Body of pancreas (tissue), 4 donors: Measurements from ENCODE around the gene FIBP. TPM values are rescaled to one million over a fixed set of nuclear protein-coding genes. Genes with fewer than 3 reads are reported as not detected.

Source experiments
- ATAC-seq: fragments of 150-250 bp; one replicate; pipeline ENCODE4 v1.9.1; 2016
- DNase-seq, 4 donors: peaks; one replicate each; pipeline ENCODE4 v3.0.0-alpha.2; 2019
- H3K27ac ChIP-seq, 4 donors: fragments of 200-600 bp; sonication (generic); 1 replicate in 3 of 4; 2 replicates in 1 of 4; pipeline versions ENCODE4 v1.5.1 to v1.6.1; 2016 to 2019; ENCODE audit warnings: mild to moderate bottlenecking in 1 of 4, mixed read lengths in 1 of 4, moderate library complexity in 1 of 4
- H3K27me3 ChIP-seq, 2 donors: fragments of 200-600 bp; sonication (generic); one replicate each; pipeline ENCODE4 v1.6.0; 2016; ENCODE audit warnings: mild to moderate bottlenecking in 1 of 2
- H3K36me3 ChIP-seq, 2 donors: fragments of 200-600 bp; sonication (generic); replicated peaks in 1 of 2; 2 replicates each; pipeline ENCODE4 v1.5.1; 2016; ENCODE audit warnings: low read depth in 2 of 2; ENCODE audit not compliant: insufficient read depth in 1 of 2
- H3K4me1 ChIP-seq: fragments of 200-600 bp; sonication (generic); one replicate; pipeline ENCODE4 v1.6.0; 2016
- H3K4me3 ChIP-seq, 2 donors: fragments of 200-600 bp; sonication (generic); 1 replicate in 1 of 2; 2 replicates in 1 of 2; pipeline ENCODE4 v1.5.1; 2016 to 2019
- H3K9me3 ChIP-seq, 3 donors: fragments of 200-600 bp; sonication (generic); 1 replicate in 2 of 3; 2 replicates in 1 of 3; pipeline ENCODE4 v1.5.1; 2016
- POLR2A ChIP-seq, 3 donors: fragments of 450-650 bp; IDR thresholded peaks; one replicate each; pipeline ENCODE4 v1.6.1; 2016; ENCODE audit warnings: antibody characterized with exemption in 3 of 3, mild to moderate bottlenecking in 2 of 3
- WGBS, 2 donors: methylation state at CpG; one replicate each; pipeline ENCODE4 v1.1.5; 2017; 5-methylcytosine and 5-hydroxymethylcytosine counted together
- intact Hi-C: fragments of 100-400 bp; cut with DNase I; formaldehyde crosslinking; loops from one replicate; pipeline ENCODE4 v1.15.1; 2023
- total RNA-seq, 2 donors: library from RNA; depleted of rRNA; stranded (reverse); fragments of >200 nt; gene quantifications; one replicate each; pipeline ENCODE4 v1.1.0, GENCODE V29; 2016
- TF ChIP-seq, protein P1 (sequence below), 7 experiments: fragments of 450-650 bp in 4 of 7; fragments of 200-600 bp in 3 of 7; sonication (generic) in 3 of 7; IDR thresholded peaks; one replicate each; pipeline ENCODE4 v1.5.1; 2016 to 2019; ENCODE audit warnings: antibody characterized with exemption in 7 of 7

The FIBP gene
- total RNA-seq, 2 donors from 2014 or later, result 40.2 to 49.5 TPM

DNA sequence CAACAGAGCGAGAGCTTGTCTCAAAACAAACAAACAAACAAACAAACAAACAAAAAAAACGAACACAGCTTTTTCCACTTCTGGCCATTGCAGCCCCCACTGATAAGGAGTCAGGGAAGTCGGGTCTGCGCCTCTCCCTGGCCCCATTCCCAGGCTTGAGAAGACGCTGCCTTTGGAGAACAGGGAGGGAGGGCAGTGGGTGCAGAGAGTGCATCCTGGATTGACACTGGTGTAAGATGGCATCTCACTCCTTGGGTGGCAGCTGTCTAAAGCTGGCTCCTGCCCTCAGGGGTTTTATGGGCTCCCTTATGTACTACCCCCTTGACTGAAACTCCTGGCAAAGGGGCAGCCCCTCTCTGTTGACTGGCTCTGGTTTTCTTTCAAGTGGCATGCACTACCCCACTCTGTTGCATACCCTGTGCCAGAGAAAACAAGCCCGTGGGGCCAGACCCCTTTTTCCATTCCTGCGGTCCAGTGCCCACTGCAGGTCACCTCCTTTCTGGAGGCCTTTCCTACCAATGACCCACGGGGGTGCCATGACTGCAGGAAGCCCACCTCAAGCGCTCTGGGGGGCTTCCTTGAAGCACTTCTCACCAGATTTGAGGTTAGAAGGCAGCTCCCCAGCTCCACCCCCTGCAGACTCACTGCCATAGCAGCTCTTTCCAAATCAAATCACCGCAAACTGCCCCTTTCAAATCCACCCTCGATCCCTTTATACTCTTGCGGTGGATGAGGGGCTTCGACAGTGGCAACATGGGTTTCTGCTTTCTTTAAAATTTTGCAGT, 43.7 kb upstream of the FIBP start:
- Histone ChIP-seq H3K9me3 (no peaks in the 10 kb centered on the region), H3K36me3 (no peaks in the 10 kb centered on the region), H3K27ac (no peak overlapping the region), H3K4me1 (no peaks in the 10 kb centered on the region), H3K4me3 (no peak overlapping the region), H3K27me3 (no peaks in the 10 kb centered on the region)
- TF ChIP-seq POLR2A (IDR thresholded peaks at IDR 0.05), result no peak
- TF ChIP-seq, protein P1, sequence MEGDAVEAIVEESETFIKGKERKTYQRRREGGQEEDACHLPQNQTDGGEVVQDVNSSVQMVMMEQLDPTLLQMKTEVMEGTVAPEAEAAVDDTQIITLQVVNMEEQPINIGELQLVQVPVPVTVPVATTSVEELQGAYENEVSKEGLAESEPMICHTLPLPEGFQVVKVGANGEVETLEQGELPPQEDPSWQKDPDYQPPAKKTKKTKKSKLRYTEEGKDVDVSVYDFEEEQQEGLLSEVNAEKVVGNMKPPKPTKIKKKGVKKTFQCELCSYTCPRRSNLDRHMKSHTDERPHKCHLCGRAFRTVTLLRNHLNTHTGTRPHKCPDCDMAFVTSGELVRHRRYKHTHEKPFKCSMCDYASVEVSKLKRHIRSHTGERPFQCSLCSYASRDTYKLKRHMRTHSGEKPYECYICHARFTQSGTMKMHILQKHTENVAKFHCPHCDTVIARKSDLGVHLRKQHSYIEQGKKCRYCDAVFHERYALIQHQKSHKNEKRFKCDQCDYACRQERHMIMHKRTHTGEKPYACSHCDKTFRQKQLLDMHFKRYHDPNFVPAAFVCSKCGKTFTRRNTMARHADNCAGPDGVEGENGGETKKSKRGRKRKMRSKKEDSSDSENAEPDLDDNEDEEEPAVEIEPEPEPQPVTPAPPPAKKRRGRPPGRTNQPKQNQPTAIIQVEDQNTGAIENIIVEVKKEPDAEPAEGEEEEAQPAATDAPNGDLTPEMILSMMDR (IDR thresholded peaks at IDR 0.05), result no peak
- DNase-seq (no peak), ATAC-seq (no peak)
- WGBS, 2 donors, result 56 to 61% methylated on average over 13 of the region's 13 CpGs
- intact Hi-C loops, result no loop called here

DNA sequence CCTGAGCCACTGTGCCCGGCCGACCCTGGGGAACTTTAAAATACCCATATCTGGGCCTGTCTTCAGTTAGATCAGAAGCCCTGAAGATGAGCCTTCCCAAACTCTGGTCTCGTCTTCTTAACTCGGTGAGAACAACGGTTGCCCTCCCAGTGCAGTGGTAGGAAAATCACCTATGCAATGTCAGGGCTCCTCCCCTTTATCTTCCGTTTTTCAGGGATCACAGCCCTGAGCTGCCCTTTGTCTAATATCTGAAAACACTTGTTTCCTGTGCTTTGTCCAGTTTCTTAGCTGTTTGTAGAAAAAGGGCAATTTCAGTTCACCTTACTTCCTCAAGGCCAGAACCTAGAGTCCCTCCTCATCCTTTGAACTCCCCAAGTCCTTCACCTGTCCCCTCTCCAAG, 40.4 kb upstream of the FIBP start:
- H3K27ac ChIP-seq, result no peak overlapping the region
- no peak for DNase-seq
- 67 to 75% methylated on average over 6 of the region's 6 CpGs for WGBS, 2 donors
- no peak for ATAC-seq
- no peak overlapping the region for H3K4me3 ChIP-seq
- TF ChIP-seq, protein P1 (IDR thresholded peaks at IDR 0.05), result no peak
- no peak for TF ChIP-seq POLR2A (IDR thresholded peaks at IDR 0.05)
- no peaks in the 10 kb centered on the region for H3K27me3 ChIP-seq
- H3K4me1 ChIP-seq, result no peaks in the 10 kb centered on the region
- intact Hi-C loops, result no loop called here
- no peaks in the 10 kb centered on the region for H3K36me3 ChIP-seq
- no peaks in the 10 kb centered on the region for H3K9me3 ChIP-seq

DNA sequence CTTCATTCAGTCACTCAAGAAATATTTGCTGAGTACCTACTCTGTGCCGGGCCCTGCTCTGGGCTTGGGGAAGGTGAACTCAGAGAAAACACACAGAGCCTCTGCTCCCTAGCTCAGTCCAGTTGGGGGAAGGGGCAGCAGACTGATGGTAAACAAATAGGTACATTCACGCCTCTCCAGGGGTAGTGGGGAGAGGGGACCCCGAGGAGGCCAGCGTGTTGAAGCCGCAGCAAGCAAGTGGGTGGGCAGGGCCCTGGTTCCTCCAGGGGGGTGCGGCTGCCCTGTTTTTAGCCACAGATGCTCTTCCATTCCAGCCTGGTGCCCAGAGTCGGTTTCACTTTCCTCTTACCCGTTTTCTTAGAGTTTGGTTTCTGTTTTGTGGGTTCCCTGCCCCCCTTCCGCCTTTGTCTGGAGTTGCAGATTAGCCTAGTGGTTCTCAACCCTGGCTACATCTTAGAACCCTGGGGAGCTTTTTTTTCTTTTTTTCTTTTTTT, 39.7 kb upstream of the FIBP start:
- Histone ChIP-seq H3K27ac (no peak overlapping the region), H3K9me3 (no peaks in the 10 kb centered on the region), H3K27me3 (no peaks in the 10 kb centered on the region), H3K4me1 (no peaks in the 10 kb centered on the region), H3K4me3 (no peak overlapping the region), H3K36me3 (peaks cover 0 to 2% of the 10 kb centered on the region in 2 donors)
- DNase-seq, result peak in 1 of 4 donors; percentile 52
- intact Hi-C loops, result no loop called here
- TF ChIP-seq, protein P1 (IDR thresholded peaks at IDR 0.05), result no peak
- no peak for ATAC-seq
- WGBS, 2 donors, result 46 to 54% methylated on average over 9 of the region's 9 CpGs

DNA sequence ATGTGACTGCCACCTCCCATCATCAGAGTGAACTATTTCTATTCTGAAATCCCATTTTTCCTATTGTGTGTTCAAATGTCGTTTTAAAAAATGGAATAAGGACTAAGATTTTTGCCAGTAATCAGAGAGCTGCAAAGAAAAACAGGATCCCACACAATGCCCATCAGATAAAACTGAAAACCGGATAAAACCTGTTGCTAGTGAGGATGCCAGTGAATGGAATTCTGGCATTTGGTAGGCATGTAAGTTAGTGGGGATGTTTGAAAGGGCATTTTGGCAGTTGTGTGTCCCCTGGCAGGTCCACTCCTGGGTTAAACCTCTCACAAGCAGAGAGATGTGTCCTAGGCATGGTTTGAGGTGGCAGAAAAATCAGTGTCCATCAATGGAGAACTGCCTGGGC, 37.1 kb upstream of the FIBP start:
- H3K27ac ChIP-seq, result no peak overlapping the region
- peaks cover 2 to 5% of the 10 kb centered on the region in 2 donors for H3K36me3 ChIP-seq
- no peaks in the 10 kb centered on the region for H3K27me3 ChIP-seq
- TF ChIP-seq POLR2A (IDR thresholded peaks at IDR 0.05), result no peak
- TF ChIP-seq, protein P1 (IDR thresholded peaks at IDR 0.05), result no peak
- H3K4me1 ChIP-seq, result peaks cover 8% of the 10 kb centered on the region
- 18 to 28% methylated on average over 2 of the region's 2 CpGs for WGBS, 2 donors
- intact Hi-C loops, result no loop called here
- H3K4me3 ChIP-seq, result no peak overlapping the region
- ATAC-seq, result no peak
- no peaks in the 10 kb centered on the region for H3K9me3 ChIP-seq
- no peak for DNase-seq

DNA sequence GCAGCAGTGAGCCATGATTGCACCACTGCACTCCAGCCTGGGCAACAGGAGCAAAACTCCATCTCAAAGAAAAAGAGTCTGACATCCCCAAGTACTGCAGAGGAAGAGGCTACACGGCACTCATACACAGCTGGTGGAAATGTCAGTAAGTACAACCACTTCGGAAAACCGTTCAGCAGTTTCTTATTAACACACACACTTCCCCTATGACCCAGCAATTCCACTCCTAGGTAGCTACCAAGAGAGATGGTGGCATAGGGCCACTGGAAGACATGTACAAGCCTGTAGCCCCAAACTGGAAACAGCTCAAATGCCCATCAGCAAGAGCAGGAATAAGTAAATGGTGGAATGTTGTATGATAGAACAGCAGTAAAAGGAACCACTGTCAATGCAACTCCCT, 34.3 kb upstream of the FIBP start:
- H3K27me3 ChIP-seq, result no peaks in the 10 kb centered on the region
- WGBS, 2 donors, result 77 to 80% methylated on average over 3 of the region's 3 CpGs
- H3K4me3 ChIP-seq, result no peak overlapping the region
- intact Hi-C loops, result loop anchor here (5.0 kb wide), 1 partner anchor 35 kb away; no protein-coding TSS in a partner anchor
- H3K4me1 ChIP-seq, result peaks cover 22% of the 10 kb centered on the region
- ATAC-seq (no peak), DNase-seq (no peak)
- TF ChIP-seq, protein P1 (IDR thresholded peaks at IDR 0.05), result no peak
- no peak for TF ChIP-seq POLR2A (IDR thresholded peaks at IDR 0.05)
- H3K36me3 ChIP-seq, result peaks cover 2 to 5% of the 10 kb centered on the region in 2 donors
- H3K27ac ChIP-seq, result no peak overlapping the region
- no peaks in the 10 kb centered on the region for H3K9me3 ChIP-seq
